Liver (tissue), 3 donors: ENCODE results near the gene RNF31.

ENCODE experiments used
- EGR1 ChIP-seq, 2 donors: IDR thresholded peaks; 2 replicates each; pipeline ENCODE4 v1.6.1; 2016 to 2018; ENCODE audit warnings: antibody characterized with exemption in 2 of 2, low read depth in 2 of 2
- FOXA1 ChIP-seq: IDR thresholded peaks from 2 replicates; pipeline ENCODE4 v1.6.1; 2016; ENCODE audit warnings: antibody characterized with exemption
- GABPA ChIP-seq, 2 donors: IDR thresholded peaks in 1 of 2; conservative IDR thresholded peaks in 1 of 2; 2 replicates each; pipeline ENCODE4 v1.6.1; 2016; ENCODE audit warnings: antibody characterized with exemption in 2 of 2, mild to moderate bottlenecking in 1 of 2, moderate library complexity in 1 of 2
- HNF4G ChIP-seq: IDR thresholded peaks from 2 replicates; pipeline ENCODE4 v1.6.1; 2016; ENCODE audit warnings: antibody characterized with exemption
- NR2F2 ChIP-seq: IDR thresholded peaks from 2 replicates; pipeline ENCODE4 v1.6.1; 2016; ENCODE audit warnings: antibody characterized with exemption
- RAD21 ChIP-seq, 2 donors: IDR thresholded peaks; 2 replicates each; pipeline ENCODE4 v1.6.1; 2016; ENCODE audit warnings: antibody characterized with exemption in 2 of 2, mild to moderate bottlenecking in 2 of 2
- SP1 ChIP-seq: IDR thresholded peaks from 2 replicates; pipeline ENCODE4 v1.6.1; 2018; ENCODE audit warnings: antibody characterized with exemption, mild to moderate bottlenecking
- TAF1 ChIP-seq: conservative IDR thresholded peaks from 2 replicates; pipeline ENCODE4 v1.6.1; 2016; ENCODE audit warnings: antibody characterized with exemption, mild to moderate bottlenecking
- TF ChIP-seq, protein P1 (sequence below): IDR thresholded peaks from 2 replicates; pipeline ENCODE4 v1.6.1; 2016; ENCODE audit warnings: antibody characterized with exemption
- TF ChIP-seq, protein P2 (sequence below): fragments of 150-350 bp; IDR thresholded peaks from 2 replicates; pipeline ENCODE4 v1.5.1; 2017; ENCODE audit warnings: improper control_type of control experiment, low read depth, low read length; ENCODE audit not compliant: missing input control
- TF ChIP-seq, protein P3 (sequence below): IDR thresholded peaks from 2 replicates; pipeline ENCODE4 v1.6.1; 2016; ENCODE audit warnings: antibody characterized with exemption
- TF ChIP-seq, protein P4 (sequence below): IDR thresholded peaks from 2 replicates; pipeline ENCODE4 v1.6.1; 2016; ENCODE audit warnings: antibody characterized with exemption, mild to moderate bottlenecking
- TF ChIP-seq, protein P5 (sequence below): IDR thresholded peaks from 2 replicates; pipeline ENCODE4 v1.6.1; 2016; ENCODE audit warnings: antibody characterized with exemption
- donor health status: healthy.
- donor health status: healthy.

DNA sequence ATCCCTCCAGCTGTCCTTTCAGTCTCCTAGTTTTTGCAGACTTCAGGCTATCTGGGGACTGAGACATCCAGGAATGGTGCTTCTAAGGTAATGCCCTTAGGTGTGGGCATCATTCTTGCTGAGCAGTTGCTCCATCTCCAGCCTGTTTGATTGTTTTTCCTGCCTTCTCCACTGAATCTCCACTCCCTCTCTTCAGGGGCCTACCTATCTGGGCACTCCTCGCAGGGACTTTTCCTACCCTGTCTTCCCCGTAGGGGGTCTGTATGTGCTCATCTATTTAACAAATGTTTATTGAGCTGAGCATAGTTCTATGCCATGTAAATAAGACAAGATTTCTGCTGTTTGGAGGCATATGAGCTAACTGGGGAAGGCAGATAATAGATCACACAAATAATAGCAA lies 14.3 kb upstream of the RNF31 start:
- TF ChIP-seq, protein P1, sequence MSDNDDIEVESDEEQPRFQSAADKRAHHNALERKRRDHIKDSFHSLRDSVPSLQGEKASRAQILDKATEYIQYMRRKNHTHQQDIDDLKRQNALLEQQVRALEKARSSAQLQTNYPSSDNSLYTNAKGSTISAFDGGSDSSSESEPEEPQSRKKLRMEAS, result no peak
- TF ChIP-seq, protein P2, sequence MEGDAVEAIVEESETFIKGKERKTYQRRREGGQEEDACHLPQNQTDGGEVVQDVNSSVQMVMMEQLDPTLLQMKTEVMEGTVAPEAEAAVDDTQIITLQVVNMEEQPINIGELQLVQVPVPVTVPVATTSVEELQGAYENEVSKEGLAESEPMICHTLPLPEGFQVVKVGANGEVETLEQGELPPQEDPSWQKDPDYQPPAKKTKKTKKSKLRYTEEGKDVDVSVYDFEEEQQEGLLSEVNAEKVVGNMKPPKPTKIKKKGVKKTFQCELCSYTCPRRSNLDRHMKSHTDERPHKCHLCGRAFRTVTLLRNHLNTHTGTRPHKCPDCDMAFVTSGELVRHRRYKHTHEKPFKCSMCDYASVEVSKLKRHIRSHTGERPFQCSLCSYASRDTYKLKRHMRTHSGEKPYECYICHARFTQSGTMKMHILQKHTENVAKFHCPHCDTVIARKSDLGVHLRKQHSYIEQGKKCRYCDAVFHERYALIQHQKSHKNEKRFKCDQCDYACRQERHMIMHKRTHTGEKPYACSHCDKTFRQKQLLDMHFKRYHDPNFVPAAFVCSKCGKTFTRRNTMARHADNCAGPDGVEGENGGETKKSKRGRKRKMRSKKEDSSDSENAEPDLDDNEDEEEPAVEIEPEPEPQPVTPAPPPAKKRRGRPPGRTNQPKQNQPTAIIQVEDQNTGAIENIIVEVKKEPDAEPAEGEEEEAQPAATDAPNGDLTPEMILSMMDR, result no peak
- no peak for TF ChIP-seq TAF1
- TF ChIP-seq, protein P3, sequence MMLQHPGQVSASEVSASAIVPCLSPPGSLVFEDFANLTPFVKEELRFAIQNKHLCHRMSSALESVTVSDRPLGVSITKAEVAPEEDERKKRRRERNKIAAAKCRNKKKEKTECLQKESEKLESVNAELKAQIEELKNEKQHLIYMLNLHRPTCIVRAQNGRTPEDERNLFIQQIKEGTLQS, result no peak
- TF ChIP-seq SP1, result no peak
- no peak for TF ChIP-seq HNF4G
- no peak for TF ChIP-seq NR2F2
- no peak for TF ChIP-seq FOXA1
- no peak for TF ChIP-seq EGR1 (IDR thresholded peaks at IDR 0.05; ENCODE audit: low read depth in 2 of 2)
- TF ChIP-seq, protein P4, sequence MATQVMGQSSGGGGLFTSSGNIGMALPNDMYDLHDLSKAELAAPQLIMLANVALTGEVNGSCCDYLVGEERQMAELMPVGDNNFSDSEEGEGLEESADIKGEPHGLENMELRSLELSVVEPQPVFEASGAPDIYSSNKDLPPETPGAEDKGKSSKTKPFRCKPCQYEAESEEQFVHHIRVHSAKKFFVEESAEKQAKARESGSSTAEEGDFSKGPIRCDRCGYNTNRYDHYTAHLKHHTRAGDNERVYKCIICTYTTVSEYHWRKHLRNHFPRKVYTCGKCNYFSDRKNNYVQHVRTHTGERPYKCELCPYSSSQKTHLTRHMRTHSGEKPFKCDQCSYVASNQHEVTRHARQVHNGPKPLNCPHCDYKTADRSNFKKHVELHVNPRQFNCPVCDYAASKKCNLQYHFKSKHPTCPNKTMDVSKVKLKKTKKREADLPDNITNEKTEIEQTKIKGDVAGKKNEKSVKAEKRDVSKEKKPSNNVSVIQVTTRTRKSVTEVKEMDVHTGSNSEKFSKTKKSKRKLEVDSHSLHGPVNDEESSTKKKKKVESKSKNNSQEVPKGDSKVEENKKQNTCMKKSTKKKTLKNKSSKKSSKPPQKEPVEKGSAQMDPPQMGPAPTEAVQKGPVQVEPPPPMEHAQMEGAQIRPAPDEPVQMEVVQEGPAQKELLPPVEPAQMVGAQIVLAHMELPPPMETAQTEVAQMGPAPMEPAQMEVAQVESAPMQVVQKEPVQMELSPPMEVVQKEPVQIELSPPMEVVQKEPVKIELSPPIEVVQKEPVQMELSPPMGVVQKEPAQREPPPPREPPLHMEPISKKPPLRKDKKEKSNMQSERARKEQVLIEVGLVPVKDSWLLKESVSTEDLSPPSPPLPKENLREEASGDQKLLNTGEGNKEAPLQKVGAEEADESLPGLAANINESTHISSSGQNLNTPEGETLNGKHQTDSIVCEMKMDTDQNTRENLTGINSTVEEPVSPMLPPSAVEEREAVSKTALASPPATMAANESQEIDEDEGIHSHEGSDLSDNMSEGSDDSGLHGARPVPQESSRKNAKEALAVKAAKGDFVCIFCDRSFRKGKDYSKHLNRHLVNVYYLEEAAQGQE, result no peak
- no peak for TF ChIP-seq GABPA (IDR thresholded peaks at IDR 0.05 in 1 of 2, conservative IDR thresholded peaks at IDR 0.05 in 1 of 2)
- no peak for TF ChIP-seq RAD21 (IDR thresholded peaks at IDR 0.05)
- TF ChIP-seq, protein P5, sequence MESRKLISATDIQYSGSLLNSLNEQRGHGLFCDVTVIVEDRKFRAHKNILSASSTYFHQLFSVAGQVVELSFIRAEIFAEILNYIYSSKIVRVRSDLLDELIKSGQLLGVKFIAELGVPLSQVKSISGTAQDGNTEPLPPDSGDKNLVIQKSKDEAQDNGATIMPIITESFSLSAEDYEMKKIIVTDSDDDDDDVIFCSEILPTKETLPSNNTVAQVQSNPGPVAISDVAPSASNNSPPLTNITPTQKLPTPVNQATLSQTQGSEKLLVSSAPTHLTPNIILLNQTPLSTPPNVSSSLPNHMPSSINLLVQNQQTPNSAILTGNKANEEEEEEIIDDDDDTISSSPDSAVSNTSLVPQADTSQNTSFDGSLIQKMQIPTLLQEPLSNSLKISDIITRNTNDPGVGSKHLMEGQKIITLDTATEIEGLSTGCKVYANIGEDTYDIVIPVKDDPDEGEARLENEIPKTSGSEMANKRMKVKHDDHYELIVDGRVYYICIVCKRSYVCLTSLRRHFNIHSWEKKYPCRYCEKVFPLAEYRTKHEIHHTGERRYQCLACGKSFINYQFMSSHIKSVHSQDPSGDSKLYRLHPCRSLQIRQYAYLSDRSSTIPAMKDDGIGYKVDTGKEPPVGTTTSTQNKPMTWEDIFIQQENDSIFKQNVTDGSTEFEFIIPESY, result no peak
